ENCODE measurements around the gene RSPH9.

Gene RSPH9

GRCh38 chr6:43713643-43714310, 68.9 kb downstream of the RSPH9 start:
- no peak for DNase-seq

- DNase-seq = no peak
These were observed 69.6 kb downstream of the RSPH9 start for GRCh38 chr6:43714311-43715055.

GRCh38 chr6:43715056-43715788, 70.4 kb downstream of the RSPH9 start:
- DNase-seq = no peak

GRCh38 chr6:43716099-43716498, 71.3 kb downstream of the RSPH9 start:
- no peak for DNase-seq

GRCh38 chr6:43717389-43717788, 72.6 kb downstream of the RSPH9 start:
- no peak for DNase-seq

- no peak for DNase-seq
These were observed 73.0 kb downstream of the RSPH9 start for GRCh38 chr6:43717822-43718221.

- no peak for DNase-seq
These were observed 73.7 kb downstream of the RSPH9 start for GRCh38 chr6:43718387-43719105.

- DNase-seq = no peak
These were observed 74.7 kb downstream of the RSPH9 start for GRCh38 chr6:43719511-43719910.

- DNase-seq = no peak
These were observed 76.2 kb downstream of the RSPH9 start for GRCh38 chr6:43720999-43721398.
